HCT116 (cell line): ENCODE results near the gene MAST4.

Experiments
- CEBPB ChIP-seq: IDR thresholded peaks from 2 replicates; pipeline ENCODE4 v1.6.1; 2012; ENCODE audit warnings: low read depth
- ELF1 ChIP-seq: IDR thresholded peaks from 2 replicates; pipeline ENCODE4 v1.6.1; 2012; ENCODE audit warnings: low read depth, borderline replicate concordance
- EZH2 ChIP-seq: fragments of 200-600 bp; sonication (generic); IDR thresholded peaks from 2 replicates; pipeline ENCODE4 v1.6.1; 2017; ENCODE audit warnings: antibody characterized with exemption, mixed run types
- JUND ChIP-seq: IDR thresholded peaks from 2 replicates; pipeline ENCODE4 v1.6.1; 2012
- POLR2A ChIP-seq: IDR thresholded peaks from 2 replicates; pipeline ENCODE4 v1.7.0; 2011; ENCODE audit warnings: borderline replicate concordance; ENCODE audit not compliant: insufficient read depth, insufficient read length; ENCODE audit errors: extremely low read depth
- TCF7L2 ChIP-seq: IDR thresholded peaks from 2 replicates; pipeline ENCODE4 v1.7.0; 2011; ENCODE audit warnings: borderline replicate concordance, inconsistent platforms; ENCODE audit not compliant: insufficient read depth, insufficient read length; ENCODE audit errors: extremely low read depth
- ZFX ChIP-seq: fragments of 450-650 bp; IDR thresholded peaks from 2 replicates; pipeline ENCODE4 v1.6.1; 2017
- ZNF274 ChIP-seq: fragments of 200-500 bp; sonication (Bioruptor generic); IDR thresholded peaks from 2 replicates; pipeline ENCODE4 v1.6.1; 2014; ENCODE audit warnings: mild to moderate bottlenecking, low read depth, low read length, inconsistent platforms
- TF ChIP-seq, protein P1 (sequence below), 3 experiments: fragments of 200-600 bp in 1 of 3; sonication (generic) in 1 of 3; IDR thresholded peaks in 2 of 3; conservative IDR thresholded peaks in 1 of 3; 2 replicates each; pipeline ENCODE4 v1.5.1; 2012 to 2017; ENCODE audit warnings: low read depth in 2 of 3, low read length in 2 of 3, antibody characterized with exemption in 1 of 3, borderline replicate concordance in 1 of 3, control low read depth in 1 of 3, mild to moderate bottlenecking in 1 of 3, mixed read lengths in 1 of 3, mixed run types in 1 of 3, moderate library complexity in 1 of 3; ENCODE audit not compliant: insufficient read depth in 1 of 3

DNA sequence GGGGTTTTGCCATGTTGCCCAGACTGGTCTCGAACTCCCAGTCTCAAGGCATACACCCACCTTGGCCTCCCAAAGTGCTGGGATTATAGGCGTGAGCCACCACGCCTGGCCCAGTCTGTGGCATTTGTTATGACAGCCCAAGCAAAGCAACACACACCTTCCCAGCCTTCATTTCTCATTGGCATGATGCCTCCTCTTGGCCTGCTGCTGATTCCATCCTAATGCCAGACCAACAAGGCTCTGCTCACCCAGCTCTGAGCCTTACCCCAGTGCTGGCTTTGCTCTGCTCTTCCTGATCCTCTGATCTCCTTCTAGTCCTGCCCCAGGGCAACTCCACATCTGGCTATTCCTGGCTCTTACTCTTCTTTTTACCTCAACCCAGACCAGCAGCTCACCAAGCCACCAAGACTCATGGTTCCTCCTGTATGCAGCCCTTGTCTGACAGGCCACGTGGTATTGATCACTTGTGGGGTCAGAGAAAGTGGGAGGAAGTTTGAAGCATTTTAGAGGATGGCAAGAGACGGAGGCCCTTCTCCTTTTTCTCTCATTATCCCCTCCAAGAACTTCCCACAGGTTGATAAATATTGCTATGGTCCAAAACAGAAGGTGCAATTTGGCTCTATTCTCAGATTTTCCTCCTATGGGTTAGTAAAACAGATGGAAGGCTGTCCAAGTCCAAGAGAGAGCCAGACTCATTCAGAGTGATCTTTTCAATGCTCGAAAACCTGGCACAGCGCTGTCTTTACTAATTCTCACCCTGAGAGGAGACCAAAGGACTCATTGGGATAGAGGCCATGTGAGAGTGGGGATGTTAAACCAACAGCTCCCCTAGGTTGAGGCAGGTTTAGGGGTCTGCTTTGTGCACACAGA lies 599.4 kb downstream of the MAST4 start:
- TF ChIP-seq, protein P1, sequence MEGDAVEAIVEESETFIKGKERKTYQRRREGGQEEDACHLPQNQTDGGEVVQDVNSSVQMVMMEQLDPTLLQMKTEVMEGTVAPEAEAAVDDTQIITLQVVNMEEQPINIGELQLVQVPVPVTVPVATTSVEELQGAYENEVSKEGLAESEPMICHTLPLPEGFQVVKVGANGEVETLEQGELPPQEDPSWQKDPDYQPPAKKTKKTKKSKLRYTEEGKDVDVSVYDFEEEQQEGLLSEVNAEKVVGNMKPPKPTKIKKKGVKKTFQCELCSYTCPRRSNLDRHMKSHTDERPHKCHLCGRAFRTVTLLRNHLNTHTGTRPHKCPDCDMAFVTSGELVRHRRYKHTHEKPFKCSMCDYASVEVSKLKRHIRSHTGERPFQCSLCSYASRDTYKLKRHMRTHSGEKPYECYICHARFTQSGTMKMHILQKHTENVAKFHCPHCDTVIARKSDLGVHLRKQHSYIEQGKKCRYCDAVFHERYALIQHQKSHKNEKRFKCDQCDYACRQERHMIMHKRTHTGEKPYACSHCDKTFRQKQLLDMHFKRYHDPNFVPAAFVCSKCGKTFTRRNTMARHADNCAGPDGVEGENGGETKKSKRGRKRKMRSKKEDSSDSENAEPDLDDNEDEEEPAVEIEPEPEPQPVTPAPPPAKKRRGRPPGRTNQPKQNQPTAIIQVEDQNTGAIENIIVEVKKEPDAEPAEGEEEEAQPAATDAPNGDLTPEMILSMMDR (IDR thresholded peaks at IDR 0.05 in 2 of 3, conservative IDR thresholded peaks at IDR 0.05 in 1 of 3; ENCODE audit: borderline replicate concordance in 1 of 3, insufficient read depth in 1 of 3, low read depth in 2 of 3, low read length in 2 of 3): no peak
- TF ChIP-seq POLR2A (no peak), ZFX (no peak), EZH2 (no peak), TCF7L2 (no peak), JUND (no peak), CEBPB (no peak), ELF1 (no peak), ZNF274 (no peak)
